Kidney capillary endothelial cell (primary cell): ENCODE results near the gene CGB1.

Experiments
- DNase-seq: peaks from one replicate; pipeline ENCODE4 v3.0.0-alpha.2; 2018; ENCODE audit warnings: low spot score

CGB1 gene

DNA sequence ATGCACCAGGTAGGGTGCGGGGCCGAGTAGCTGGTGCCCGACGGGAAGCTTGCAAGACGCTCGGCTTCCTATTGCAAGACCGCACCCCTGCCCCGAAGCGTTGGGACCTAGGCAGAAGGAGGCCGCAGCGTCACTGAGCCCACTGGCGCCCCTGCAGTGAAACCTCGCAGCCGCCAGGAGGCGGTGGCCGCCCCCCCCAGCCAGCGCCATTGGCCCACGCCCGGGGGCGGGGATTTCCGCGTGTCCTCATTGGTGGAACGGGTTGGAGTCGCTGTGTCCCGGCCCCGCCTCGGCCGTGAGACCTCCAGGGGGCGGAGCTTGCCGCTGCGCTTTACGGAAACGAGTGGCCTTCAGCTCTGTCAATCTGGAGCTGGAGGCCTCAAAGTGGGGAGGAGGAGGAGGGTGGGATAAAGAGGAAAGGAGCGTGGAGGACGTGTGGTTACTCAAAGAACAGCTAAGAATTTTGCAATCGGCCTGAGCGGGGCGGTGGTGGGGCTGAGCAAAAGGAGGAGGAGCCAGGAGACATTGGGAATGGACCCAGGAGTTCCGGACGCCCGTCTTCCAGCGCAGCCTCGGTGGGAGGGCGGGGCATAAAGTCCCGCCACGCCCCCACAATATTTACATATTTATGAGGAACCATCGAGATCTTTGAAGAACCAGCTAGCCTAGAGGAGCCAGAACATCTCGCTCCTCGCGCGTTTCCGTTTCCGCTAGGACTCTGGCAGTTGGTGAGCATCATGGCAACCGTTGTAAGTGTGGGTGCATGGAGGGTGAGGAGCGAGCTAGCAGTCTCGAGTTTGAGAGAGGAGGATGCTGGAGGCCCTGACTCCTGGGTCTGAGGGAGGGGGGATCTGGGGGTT, 43.3 kb downstream of the CGB1 start, which contains the start of the genes GYS1 and RUVBL2:
Gene GYS1 (minus strand): TSS at position 135 of the 860 bp plus-strand sequence. CDS start 197 bp downstream, outside the sequence.
Gene RUVBL2 (plus strand): TSS at position 713 of the 860 bp plus-strand sequence. CDS start 25 bp downstream, at position 738.
- peak; percentile 100 for DNase-seq

DNA sequence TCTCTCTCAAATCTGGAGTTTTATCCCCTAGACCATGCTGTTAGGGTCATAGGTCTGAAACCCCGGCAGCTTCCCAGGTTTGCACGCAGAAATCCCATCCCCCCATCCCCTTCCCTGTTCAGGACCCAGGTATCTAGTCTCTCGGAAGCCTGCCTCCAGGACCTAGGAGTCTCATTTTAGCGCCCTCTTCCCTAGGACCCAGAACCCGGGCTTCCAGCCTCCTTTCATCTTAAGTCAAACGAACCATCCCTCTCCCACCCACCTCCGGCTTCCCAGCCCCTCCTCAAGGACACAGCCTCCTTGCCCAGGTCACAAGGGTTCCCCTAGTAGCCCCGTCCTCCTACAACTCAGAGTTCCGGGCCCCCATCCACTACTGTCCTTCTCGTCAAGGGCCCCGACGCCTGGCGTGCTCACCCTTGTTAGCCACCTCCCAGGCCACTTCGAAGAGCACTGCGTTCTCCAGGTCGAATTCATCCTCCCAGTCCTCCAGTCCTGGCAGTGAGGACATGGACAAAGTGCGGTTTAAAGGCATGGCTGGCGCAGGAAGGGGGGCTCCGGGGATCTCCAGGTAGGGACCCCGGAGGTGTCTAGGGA, 44.0 kb downstream of the CGB1 start:
- DNase-seq: no peak

DNA sequence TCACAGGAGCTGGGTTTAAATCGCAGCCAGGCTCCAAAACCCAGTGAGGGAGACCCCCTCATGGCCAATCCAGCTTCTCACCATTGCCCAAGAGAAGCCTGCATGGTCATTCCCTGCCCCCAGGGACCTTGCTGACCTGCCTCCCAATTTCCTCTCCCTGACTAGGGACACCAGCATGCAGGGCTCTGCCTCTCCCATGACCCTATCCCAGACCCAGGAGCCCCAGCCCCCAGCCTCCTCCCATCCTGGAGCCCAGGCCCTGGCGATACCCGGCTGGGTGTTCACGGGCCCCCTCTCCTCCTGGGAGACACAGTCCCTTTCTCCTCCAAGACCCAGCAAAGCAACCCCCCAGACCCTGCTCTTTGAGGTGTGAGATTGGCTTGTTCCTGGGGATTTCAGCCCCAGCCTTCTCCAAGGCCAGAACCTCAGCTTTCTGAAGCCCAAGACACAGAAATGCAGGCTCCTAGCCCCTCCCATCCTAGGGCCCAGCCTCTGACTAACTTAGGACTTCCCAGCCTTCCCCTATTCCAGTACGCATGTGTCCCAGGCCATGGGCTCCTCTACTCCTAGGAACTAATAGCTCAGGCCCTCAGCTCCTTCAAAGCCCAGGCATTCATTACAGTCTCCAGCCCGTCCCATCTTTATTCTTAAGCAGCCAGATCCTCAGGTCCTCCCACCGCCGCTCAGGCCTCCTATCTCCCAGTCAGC, 44.7 kb downstream of the CGB1 start:
- peak; percentile 77 for DNase-seq

GRCh38 chr19:48991011-48991609, 45.6 kb downstream of the CGB1 start:
- no peak for DNase-seq

GRCh38 chr19:48990400-48990799, 46.3 kb downstream of the CGB1 start:
- no peak for DNase-seq

GRCh38 chr19:48989701-48990291, 46.9 kb downstream of the CGB1 start:
- no peak for DNase-seq

- no peak for DNase-seq
Observed at GRCh38 chr19:48988860-48989259, 47.8 kb downstream of the CGB1 start.

GRCh38 chr19:48988286-48988685, 48.4 kb downstream of the CGB1 start:
- no peak for DNase-seq

- no peak for DNase-seq
Observed at GRCh38 chr19:48987323-48987722, 49.4 kb downstream of the CGB1 start.

- no peak for DNase-seq
Observed at GRCh38 chr19:48986211-48986610, 50.5 kb downstream of the CGB1 start.

GRCh38 chr19:48985711-48986110, 51.0 kb downstream of the CGB1 start:
- DNase-seq: no peak
